OCI-LY7 (cell line): ENCODE data around the gene PTDSS2. TPM values are rescaled to one million over a fixed set of nuclear protein-coding genes. Genes with fewer than 3 reads are reported as not detected.
A peak's percentile ranks its signal among the peaks of the same experiment; 100 is the strongest.

Source experiments
- BruUV-seq: library from RNA; stranded (reverse); fragments of 400-500 nt; replicated peaks from 2 replicates; lab custom pipeline; 2021; lab: Mats Ljungman, UMichigan
- CTCF ChIA-PET: fragments of 300-600 bp; sonication (Branson Sonifier 250); formaldehyde crosslinking; loops from one replicate; lab custom pipeline; 2022; ENCODE audit warnings: antibody characterized with exemption; ENCODE audit not compliant: unreplicated experiment; lab: Charles Lee
- POLR2A ChIA-PET: fragments of 300-600 bp; sonication (Branson Sonifier 250); formaldehyde crosslinking; loops from one replicate; lab custom pipeline; 2022; ENCODE audit warnings: antibody characterized with exemption; lab: Charles Lee
- DNase-seq: peaks from one replicate; pipeline ENCODE4 v3.0.0-alpha.2; 2015; ENCODE audit warnings: low spot score
- H2AFZ ChIP-seq: fragments of 200-600 bp; sonication (generic), shearing (Covaris generic); 2 replicates; pipeline ENCODE4 v1.6.1; 2014; ENCODE audit warnings: mild to moderate bottlenecking, antibody characterized with exemption, low read length, moderate library complexity
- H3K27ac ChIP-seq: fragments of 200-600 bp; sonication (generic); 2 replicates; pipeline ENCODE4 v1.5.1; 2014; ENCODE audit warnings: mixed run types, low read depth, mild to moderate bottlenecking, moderate library complexity, low read length, inconsistent platforms; ENCODE audit not compliant: poor library complexity, severe bottlenecking
- H3K36me3 ChIP-seq: fragments of 200-600 bp; sonication (generic); 2 replicates; pipeline ENCODE4 v1.6.1; 2014; ENCODE audit warnings: mild to moderate bottlenecking, antibody characterized with exemption, low read length, moderate library complexity, mixed read lengths; ENCODE audit not compliant: insufficient read depth
- H3K4me1 ChIP-seq: fragments of 200-600 bp; sonication (generic); 2 replicates; pipeline ENCODE4 v1.5.1; 2014; ENCODE audit warnings: mild to moderate bottlenecking, low read length; ENCODE audit not compliant: insufficient read depth, poor library complexity, severe bottlenecking
- H3K4me2 ChIP-seq: fragments of 200-600 bp; sonication (generic); 2 replicates; pipeline ENCODE4 v1.6.1; 2014; ENCODE audit warnings: mild to moderate bottlenecking, low read length
- H3K4me3 ChIP-seq: fragments of 200-600 bp; sonication (generic); 2 replicates; pipeline ENCODE4 v1.5.1; 2014; ENCODE audit warnings: mild to moderate bottlenecking, low read depth, low read length; ENCODE audit not compliant: poor library complexity, severe bottlenecking
- H3K79me2 ChIP-seq: fragments of 200-600 bp; sonication (generic); 2 replicates; pipeline ENCODE4 v1.6.1; 2016; ENCODE audit warnings: low read depth, mild to moderate bottlenecking, low read length, moderate library complexity, mixed read lengths; ENCODE audit not compliant: insufficient read depth
- H3K9me2 ChIP-seq: fragments of 200-600 bp; sonication (generic); 2 replicates; pipeline ENCODE4 v1.6.1; 2016; ENCODE audit warnings: mild to moderate bottlenecking, low read length, mixed read lengths; ENCODE audit not compliant: insufficient read depth
- H3K9me3 ChIP-seq: fragments of 200-600 bp; sonication (generic); 2 replicates; pipeline ENCODE4 v1.6.1; 2014; ENCODE audit warnings: mild to moderate bottlenecking, mixed run types, low read length, mixed read lengths
- H4K20me1 ChIP-seq: fragments of 200-600 bp; sonication (generic); 2 replicates; pipeline ENCODE4 v1.6.1; 2014; ENCODE audit warnings: mild to moderate bottlenecking, antibody characterized with exemption, low read length, moderate library complexity, mixed read lengths; ENCODE audit not compliant: insufficient read depth
- EZH2phosphoT487 ChIP-seq: fragments of 200-600 bp; sonication (generic); IDR thresholded peaks from 2 replicates; pipeline ENCODE4 v1.6.1; 2018; ENCODE audit warnings: low read depth, borderline replicate concordance, mild to moderate bottlenecking, mixed run types, antibody characterized with exemption, low read length, moderate library complexity, mixed read lengths
- intact Hi-C: fragments of 100-400 bp; cut with micrococcal nuclease; formaldehyde crosslinking; loops from one replicate; pipeline ENCODE4 v1.10.0; 2022; ENCODE audit not compliant: unreplicated experiment
- total RNA-seq, 2 experiments: library from RNA; depleted of rRNA in 1 of 2; stranded (reverse); fragments of >200 nt in 1 of 2; shearing (Covaris generic) in 1 of 2; gene quantifications; 2 replicates each; pipeline ENCODE4 v1.2.3, GENCODE V29; 2014 to 2022
- TF ChIP-seq, protein P1 (sequence below): fragments of 200-600 bp; sonication (generic); conservative IDR thresholded peaks from 2 replicates; pipeline ENCODE4 v1.5.1; 2014; ENCODE audit warnings: mild to moderate bottlenecking, antibody characterized with exemption, low read length, moderate library complexity, mixed read lengths

PTDSS2 gene
- total RNA-seq, 2 experiments from 2014 or later, result 27.8 to 32.7 TPM

DNA sequence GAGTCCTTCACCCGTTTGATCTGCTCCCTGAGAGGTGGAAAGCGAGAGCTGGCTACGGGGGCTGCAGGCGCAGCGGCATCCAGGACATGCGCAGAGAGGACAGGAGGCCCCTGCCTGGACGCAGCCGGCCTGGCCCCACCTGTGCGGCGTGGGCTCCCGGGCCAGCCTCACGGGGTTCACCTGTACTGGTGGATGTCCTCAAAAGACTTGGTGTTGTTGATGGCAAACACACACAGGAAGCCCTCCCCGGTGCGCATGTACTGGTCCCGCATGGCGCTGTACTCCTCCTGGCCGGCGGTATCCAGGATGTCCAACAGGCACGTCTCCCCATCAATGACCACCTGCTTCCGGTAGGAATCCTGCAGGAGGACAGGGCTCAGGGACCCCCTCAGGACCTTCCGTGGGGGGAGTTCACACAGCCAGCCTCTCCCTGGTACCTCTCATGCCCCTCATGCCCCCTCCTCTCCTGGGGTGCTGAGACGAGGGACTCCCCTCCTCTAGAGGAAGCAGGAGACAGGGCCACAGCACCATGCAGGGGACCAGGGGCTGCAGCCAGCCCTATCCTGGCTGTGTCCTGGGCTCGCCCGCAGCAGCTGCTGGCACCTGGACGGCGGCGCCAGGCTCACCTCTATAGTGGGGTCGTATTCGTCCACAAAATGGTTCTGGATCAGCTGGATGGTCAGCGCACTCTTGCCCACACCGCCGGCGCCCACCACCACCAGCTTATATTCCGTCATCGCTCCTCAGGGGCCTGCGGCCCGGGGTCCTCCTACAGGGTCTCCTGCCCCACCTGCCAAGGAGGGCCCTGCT, 83.7 kb downstream of the PTDSS2 start:
- Histone ChIP-seq H3K9me3 (no peaks in the 10 kb centered on the region), H3K4me1 (peaks cover 32% of the 10 kb centered on the region), H3K4me2 (peak overlapping the region; percentile 92), H3K9me2 (no peaks in the 10 kb centered on the region), H4K20me1 (no peaks in the 10 kb centered on the region), H2AFZ (no peak overlapping the region), H3K36me3 (peaks cover 17% of the 10 kb centered on the region; the same call in 1 of the 2 replicates), H3K79me2 (no peaks in the 10 kb centered on the region), H3K4me3 (peak overlapping the region; percentile 94), H3K27ac (no peak overlapping the region)
- DNase-seq, result no peak
- TF ChIP-seq EZH2phosphoT487, result no peak
- TF ChIP-seq, protein P1, sequence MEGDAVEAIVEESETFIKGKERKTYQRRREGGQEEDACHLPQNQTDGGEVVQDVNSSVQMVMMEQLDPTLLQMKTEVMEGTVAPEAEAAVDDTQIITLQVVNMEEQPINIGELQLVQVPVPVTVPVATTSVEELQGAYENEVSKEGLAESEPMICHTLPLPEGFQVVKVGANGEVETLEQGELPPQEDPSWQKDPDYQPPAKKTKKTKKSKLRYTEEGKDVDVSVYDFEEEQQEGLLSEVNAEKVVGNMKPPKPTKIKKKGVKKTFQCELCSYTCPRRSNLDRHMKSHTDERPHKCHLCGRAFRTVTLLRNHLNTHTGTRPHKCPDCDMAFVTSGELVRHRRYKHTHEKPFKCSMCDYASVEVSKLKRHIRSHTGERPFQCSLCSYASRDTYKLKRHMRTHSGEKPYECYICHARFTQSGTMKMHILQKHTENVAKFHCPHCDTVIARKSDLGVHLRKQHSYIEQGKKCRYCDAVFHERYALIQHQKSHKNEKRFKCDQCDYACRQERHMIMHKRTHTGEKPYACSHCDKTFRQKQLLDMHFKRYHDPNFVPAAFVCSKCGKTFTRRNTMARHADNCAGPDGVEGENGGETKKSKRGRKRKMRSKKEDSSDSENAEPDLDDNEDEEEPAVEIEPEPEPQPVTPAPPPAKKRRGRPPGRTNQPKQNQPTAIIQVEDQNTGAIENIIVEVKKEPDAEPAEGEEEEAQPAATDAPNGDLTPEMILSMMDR, result no peak
- ChIA-PET POLR2A (no interaction called here), CTCF (no interaction called here)
- intact Hi-C loops, result no loop called here
- TSS peak; percentile 73 for BruUV-seq

DNA sequence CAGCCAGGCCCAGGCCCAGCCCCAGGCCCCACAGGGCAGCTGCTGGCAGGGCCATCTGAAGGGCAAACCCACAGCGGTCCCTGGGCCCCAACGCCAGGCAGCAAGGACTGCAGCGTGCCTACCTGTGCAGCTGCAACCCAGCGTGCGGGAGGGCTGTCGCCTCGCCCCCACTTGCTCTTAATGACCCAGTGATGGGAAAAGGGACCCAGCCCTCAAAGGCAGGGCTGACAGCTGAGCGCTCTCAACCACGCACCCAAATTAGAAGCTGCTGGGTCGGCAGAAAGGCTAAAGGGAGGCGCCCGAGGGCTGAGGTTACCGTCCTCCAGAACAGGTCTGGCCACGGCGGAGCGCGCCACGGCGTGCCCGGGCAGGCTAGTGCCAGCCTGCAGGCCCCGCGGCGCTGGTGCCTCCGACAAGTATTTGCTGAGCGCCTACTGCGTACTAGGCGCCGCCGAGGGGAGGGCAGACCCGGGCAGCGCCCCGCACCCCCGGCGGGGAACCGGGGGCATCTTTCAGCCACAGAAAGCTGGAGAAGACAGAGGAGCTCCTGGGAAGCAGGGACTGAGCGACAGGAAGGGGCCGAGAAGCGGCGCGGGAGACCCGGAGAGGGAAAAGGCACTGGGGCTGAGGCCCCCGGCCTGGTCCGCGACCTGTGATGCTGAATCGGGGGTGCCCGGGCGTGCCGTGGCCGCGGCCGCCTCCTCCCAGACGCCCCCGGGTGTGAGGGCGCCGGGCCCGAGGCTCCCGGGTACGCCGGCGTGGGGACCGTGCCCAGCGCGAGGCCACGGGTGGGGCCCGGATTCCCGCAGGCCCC, 84.5 kb downstream of the PTDSS2 start:
- Histone ChIP-seq H2AFZ (no peak overlapping the region), H3K27ac (peak overlapping the region; percentile 34), H3K4me1 (peaks cover 32% of the 10 kb centered on the region), H3K9me2 (no peaks in the 10 kb centered on the region), H3K4me3 (peak overlapping the region; percentile 94), H3K4me2 (peak overlapping the region; percentile 92), H3K36me3 (peaks cover 17% of the 10 kb centered on the region; the same call in 1 of the 2 replicates), H3K79me2 (no peaks in the 10 kb centered on the region), H3K9me3 (no peaks in the 10 kb centered on the region), H4K20me1 (no peaks in the 10 kb centered on the region)
- no peak for TF ChIP-seq EZH2phosphoT487
- TF ChIP-seq, protein P1, result 0 out of 2 replicates have a peak, but pooled peaks have one; percentile 26
- CTCF ChIA-PET, result no interaction called here
- intact Hi-C loops, result loop anchor here (5.0 kb wide), 1 partner anchor 87 kb away; no protein-coding TSS in a partner anchor
- peak; percentile 54 for DNase-seq
- POLR2A ChIA-PET, result interaction anchor here (0.5 kb wide), 1 partner anchor 12 kb away, joined by 3 read pairs; no protein-coding TSS in a partner anchor
- BruUV-seq, result no TSS peak
